HG02588 (cell line): ENCODE results near the gene PDCL2.
A peak's percentile ranks its signal among the peaks of the same experiment; 100 is the strongest.
"Not testable (repeated sequence)": the region's sequence is repeated elsewhere in the genome, so short reads cannot be mapped to it uniquely, and the experiment has no call there.

Source experiments
- ATAC-seq: cut with Tn5 transposase; IDR thresholded peaks from one replicate; pipeline ENCODE4 v1.9.1; 2021; ENCODE audit warnings: mild to moderate bottlenecking, moderate library complexity; ENCODE audit not compliant: unreplicated experiment

Gene PDCL2

GRCh38 chr4:55598641-55599040 lies 6.6 kb upstream of the PDCL2 start:
- no peak for ATAC-seq

GRCh38 chr4:55588160-55588559 lies 3.9 kb downstream of the PDCL2 start:
- ATAC-seq = no peak

GRCh38 chr4:55582773-55583172 lies 9.3 kb downstream of the PDCL2 start:
- ATAC-seq = not testable (repeated sequence)

GRCh38 chr4:55578341-55579010 lies 13.6 kb downstream of the PDCL2 start:
- ATAC-seq = no peak

- no peak for ATAC-seq
Measured at GRCh38 chr4:55575513-55575912, 16.5 kb downstream of the PDCL2 start.

GRCh38 chr4:55574252-55574651 lies 17.8 kb downstream of the PDCL2 start:
- no peak for ATAC-seq

GRCh38 chr4:55571806-55572205 lies 20.2 kb downstream of the PDCL2 start:
- ATAC-seq = no peak

GRCh38 chr4:55568905-55569504 lies 23.0 kb downstream of the PDCL2 start:
- ATAC-seq = peak; percentile 49

GRCh38 chr4:55561889-55562288 lies 30.2 kb downstream of the PDCL2 start:
- peak; percentile 100 for ATAC-seq

- no peak for ATAC-seq
Measured at GRCh38 chr4:55560096-55560495, 31.9 kb downstream of the PDCL2 start.

- no peak for ATAC-seq
Measured at GRCh38 chr4:55554453-55555030, 37.5 kb downstream of the PDCL2 start.

GRCh38 chr4:55553441-55554201 lies 38.4 kb downstream of the PDCL2 start:
- ATAC-seq = no peak

GRCh38 chr4:55551964-55552363 lies 40.1 kb downstream of the PDCL2 start:
- not testable (repeated sequence) for ATAC-seq

- no peak for ATAC-seq
Measured at GRCh38 chr4:55549888-55550287, 42.2 kb downstream of the PDCL2 start.

GRCh38 chr4:55547918-55548317 lies 44.1 kb downstream of the PDCL2 start:
- no peak for ATAC-seq

GRCh38 chr4:55547466-55547770 lies 44.6 kb downstream of the PDCL2 start:
- no peak for ATAC-seq

- ATAC-seq = peak; percentile 74
Measured at GRCh38 chr4:55546756-55547465, 45.1 kb downstream of the PDCL2 start, which contains the start of gene CLOCK. CLOCK (minus strand) TSS chr4:55546909; CDS start chr4:55482785, 64,124 bp downstream.

- peak; percentile 47 for ATAC-seq
Measured at GRCh38 chr4:55546506-55546755, 45.6 kb downstream of the PDCL2 start.

GRCh38 chr4:55545641-55546505 lies 46.2 kb downstream of the PDCL2 start:
- peak; percentile 44 for ATAC-seq

GRCh38 chr4:55545151-55545550 lies 46.9 kb downstream of the PDCL2 start:
- ATAC-seq = no peak
